ENCODE measurements around the gene NATD1. TPM values are rescaled to one million over a fixed set of nuclear protein-coding genes. Genes with fewer than 3 reads are reported as not detected.
"Not testable (repeated sequence)": the region's sequence is repeated elsewhere in the genome, so short reads cannot be mapped to it uniquely, and the experiment has no call there.

Gene NATD1
- total RNA-seq, 1 experiment from 2014 or later, result 3.1 TPM

DNA sequence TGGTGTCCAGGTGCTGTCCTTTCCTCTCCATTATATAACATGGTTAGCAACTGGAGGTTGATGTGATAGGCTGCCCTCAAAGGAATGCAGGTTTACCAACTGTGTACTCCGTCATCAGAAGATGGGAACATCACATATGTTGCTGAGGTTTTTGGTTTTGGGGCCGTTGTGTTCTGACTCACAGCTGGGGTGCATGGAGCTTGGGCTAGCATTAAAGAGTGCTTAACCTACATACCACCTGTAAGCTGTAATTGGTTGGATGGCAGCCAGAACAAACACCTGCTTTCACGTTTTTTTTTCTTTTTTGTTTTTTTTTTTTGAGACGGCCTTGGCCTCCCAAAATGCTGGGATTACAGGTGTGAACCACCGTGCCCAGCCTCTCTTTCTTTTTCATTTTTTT is 60.2 kb downstream of the NATD1 start:
- BruUV-seq (replicated peaks), result no TSS peak

DNA sequence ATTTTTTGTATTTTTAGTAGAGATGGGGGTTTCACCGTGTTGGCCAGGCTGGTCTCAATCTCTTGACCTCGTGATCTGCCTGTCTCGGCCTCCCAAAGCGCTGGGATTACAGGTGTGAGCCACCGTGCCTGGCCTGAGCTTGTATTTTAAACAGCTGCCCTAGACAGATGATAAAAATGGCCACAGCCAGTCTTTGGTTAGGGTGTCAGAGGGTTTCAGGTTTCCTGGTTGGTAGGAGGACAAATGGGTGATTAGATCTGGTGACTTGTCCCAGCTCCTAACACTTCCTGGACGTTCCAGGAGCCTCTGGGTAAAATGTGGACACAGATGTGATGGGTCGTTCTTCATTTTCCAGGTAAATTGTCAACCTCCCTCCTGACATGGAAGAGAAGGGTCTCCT is 60.8 kb downstream of the NATD1 start:
- H3K4me3 ChIP-seq (replicated peaks in 1 of 2; ENCODE audit: low read depth in 1 of 2, low read length in 2 of 2); POLR2A ChIA-PET; H3K36me3 ChIP-seq (ENCODE audit: control insufficient read depth in 1 of 2, insufficient read depth in 2 of 2, low read length in 2 of 2); intact Hi-C loops (cut with micrococcal nuclease); RAD21 ChIA-PET (ENCODE audit: low non-redundant PET in 1 of 2, low total read pairs in 2 of 2, uncharacterized antibody in 2 of 2, unreplicated experiment in 2 of 2); H3K27me3 ChIP-seq (ENCODE audit: insufficient read depth, low read length); H3K9me3 ChIP-seq (ENCODE audit: control insufficient read depth in 1 of 2, insufficient read depth in 1 of 2, low read depth in 1 of 2, low read length in 2 of 2); CTCF ChIA-PET; H3K9ac ChIP-seq (ENCODE audit: low read length); H3K4me1 ChIP-seq (ENCODE audit: control insufficient read depth in 1 of 2, insufficient read depth in 2 of 2, low read length in 2 of 2); H3K9me2 ChIP-seq (ENCODE audit: insufficient read depth); H4K20me1 ChIP-seq (ENCODE audit: insufficient read depth); BruUV-seq (replicated peaks); DNase-seq (ENCODE audit: low read depth, low spot score); H3K4me2 ChIP-seq (ENCODE audit: low read length); ATAC-seq; H2AFZ ChIP-seq (ENCODE audit: low read depth, low read length, poor library complexity, severe bottlenecking); H3K79me2 ChIP-seq (ENCODE audit: insufficient read depth, low read length); H3K27ac ChIP-seq (ENCODE audit: low read depth, low read length): not testable (repeated sequence)

More for the DNA sequence above, 60.2 kb downstream of the NATD1 start:
- TF ChIP-seq, protein P1, sequence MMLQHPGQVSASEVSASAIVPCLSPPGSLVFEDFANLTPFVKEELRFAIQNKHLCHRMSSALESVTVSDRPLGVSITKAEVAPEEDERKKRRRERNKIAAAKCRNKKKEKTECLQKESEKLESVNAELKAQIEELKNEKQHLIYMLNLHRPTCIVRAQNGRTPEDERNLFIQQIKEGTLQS (IDR thresholded peaks at IDR 0.05), result no peak
- TF ChIP-seq CEBPB (IDR thresholded peaks at IDR 0.05; ENCODE audit: low read depth), result no peak
- TF ChIP-seq ELF1 (IDR thresholded peaks at IDR 0.05; ENCODE audit: borderline replicate concordance, low read depth), result no peak
- TF ChIP-seq FOSL1 (IDR thresholded peaks at IDR 0.05; ENCODE audit: low read depth), result no peak
- TF ChIP-seq, protein P2, sequence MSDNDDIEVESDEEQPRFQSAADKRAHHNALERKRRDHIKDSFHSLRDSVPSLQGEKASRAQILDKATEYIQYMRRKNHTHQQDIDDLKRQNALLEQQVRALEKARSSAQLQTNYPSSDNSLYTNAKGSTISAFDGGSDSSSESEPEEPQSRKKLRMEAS (IDR thresholded peaks at IDR 0.05), result no peak
- TF ChIP-seq YY1 (IDR thresholded peaks at IDR 0.05; ENCODE audit: extremely low read depth, insufficient replicate concordance, low read depth, low read length), result no peak
- no peak overlapping the region for H3K4me3 ChIP-seq (replicated peaks in 1 of 2; ENCODE audit: low read depth in 1 of 2, low read length in 2 of 2)
- RAD21 ChIA-PET (ENCODE audit: low non-redundant PET in 1 of 2, low total read pairs in 2 of 2, uncharacterized antibody in 2 of 2, unreplicated experiment in 2 of 2), result no interaction called here
- H4K20me1 ChIP-seq (ENCODE audit: insufficient read depth), result no peaks in the 10 kb centered on the region
- H3K9ac ChIP-seq (ENCODE audit: low read length), result no peak overlapping the region
- H3K27me3 ChIP-seq (ENCODE audit: insufficient read depth, low read length), result no peaks in the 10 kb centered on the region
- H3K4me2 ChIP-seq (ENCODE audit: low read length), result no peak overlapping the region
- no peak for ATAC-seq
- H3K79me2 ChIP-seq (ENCODE audit: insufficient read depth, low read length), result peaks cover 8% of the 10 kb centered on the region
- no peak overlapping the region for H2AFZ ChIP-seq (ENCODE audit: low read depth, low read length, poor library complexity, severe bottlenecking)
- no peaks in the 10 kb centered on the region for H3K9me3 ChIP-seq (ENCODE audit: control insufficient read depth in 1 of 2, insufficient read depth in 1 of 2, low read depth in 1 of 2, low read length in 2 of 2)
- H3K4me1 ChIP-seq (ENCODE audit: control insufficient read depth in 1 of 2, insufficient read depth in 2 of 2, low read length in 2 of 2), result peaks cover 0 to 6% of the 10 kb centered on the region in 2 experiments; a peak in 1 of 4 replicates
- peaks cover 0 to 12% of the 10 kb centered on the region in 2 experiments; a peak in 2 of 4 replicates for H3K36me3 ChIP-seq (ENCODE audit: control insufficient read depth in 1 of 2, insufficient read depth in 2 of 2, low read length in 2 of 2)
- CTCF ChIA-PET, result interaction anchor here (0.7 kb wide), 1 partner anchor 1769 kb away, joined by 3 read pairs; no protein-coding TSS in a partner anchor
- no peak overlapping the region for H3K27ac ChIP-seq (ENCODE audit: low read depth, low read length)
- DNase-seq (ENCODE audit: low read depth, low spot score), result no peak
- POLR2A ChIA-PET, result no interaction called here
- intact Hi-C loops (cut with micrococcal nuclease), result no loop called here
- H3K9me2 ChIP-seq (ENCODE audit: insufficient read depth), result no peaks in the 10 kb centered on the region
